NCI-H460 (cell line): ENCODE results near the gene DIO2. TPM values are rescaled to one million over a fixed set of nuclear protein-coding genes. Genes with fewer than 3 reads are reported as not detected.

Experiments used
- DNase-seq: peaks from one replicate; pipeline ENCODE4 v3.0.0-alpha.2; 2016; ENCODE audit warnings: low read depth; ENCODE audit errors: extremely low read depth
- polyA plus RNA-seq: library from polyadenylated mRNA; depleted of rRNA; stranded (reverse); fragments of >200 nt; gene quantifications from 2 replicates; pipeline ENCODE4 v1.2.3, GENCODE V29; 2014; cell fraction: nucleus; rRNA removed
- total RNA-seq: library from RNA; depleted of rRNA; stranded (reverse); fragments of >200 nt; shearing (Covaris generic); gene quantifications from 2 replicates; pipeline ENCODE4 v1.2.3, GENCODE V29; 2014; rRNA removed

The DIO2 gene
- total RNA-seq, result 1.5 and 1.8 TPM in 2 replicates
- polyA plus RNA-seq, result 4.6 and 5.8 TPM in 2 replicates

DNA sequence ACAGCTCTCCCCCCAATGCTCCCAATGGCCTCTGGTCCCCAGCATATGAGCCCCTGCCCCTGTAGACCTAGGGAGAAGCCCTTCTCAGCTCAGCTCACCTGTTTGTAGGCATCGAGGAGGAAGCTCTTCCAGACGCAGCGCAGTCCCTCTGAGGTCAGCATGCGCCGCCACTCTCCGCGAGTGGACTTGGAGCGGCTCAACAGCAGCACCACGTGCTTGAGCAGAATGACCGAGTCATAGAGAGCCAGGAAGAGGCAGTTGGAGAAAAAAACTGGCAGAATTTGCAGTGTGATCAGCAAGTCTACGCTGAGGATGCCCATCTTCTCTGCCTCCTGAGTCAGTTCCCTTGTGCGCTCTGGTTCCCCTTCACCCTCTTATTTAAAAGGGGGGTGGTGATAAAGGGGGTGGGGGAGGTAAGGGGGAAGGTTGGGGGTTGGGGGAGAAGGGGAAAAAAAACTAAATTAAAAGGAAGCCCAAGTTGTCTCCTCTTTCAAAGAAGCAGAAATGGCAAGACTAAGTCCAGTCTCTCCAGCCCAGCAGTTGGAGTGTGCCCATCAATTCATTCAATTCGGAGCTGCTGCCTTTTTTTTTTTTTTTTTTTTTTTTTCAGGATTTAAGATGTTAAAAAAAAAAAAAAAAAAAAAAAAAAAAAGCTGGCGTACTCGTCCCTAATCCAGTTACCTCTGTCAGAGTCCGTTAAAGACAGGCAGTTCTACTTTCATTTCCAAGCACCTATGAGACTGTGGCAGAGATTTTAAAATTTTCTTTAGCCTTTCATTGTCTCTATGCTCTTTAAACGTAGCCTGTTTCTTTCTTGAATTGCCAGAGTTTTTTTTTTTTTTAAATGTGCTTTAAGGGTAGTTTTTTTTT lies at the start of gene DIO2:
Gene DIO2, minus strand, starts transcription at position 352 of the 870 bp plus-strand sequence. Its CDS starts 32 bp downstream, at position 320.
- DNase-seq, result peak; percentile 45

DNA sequence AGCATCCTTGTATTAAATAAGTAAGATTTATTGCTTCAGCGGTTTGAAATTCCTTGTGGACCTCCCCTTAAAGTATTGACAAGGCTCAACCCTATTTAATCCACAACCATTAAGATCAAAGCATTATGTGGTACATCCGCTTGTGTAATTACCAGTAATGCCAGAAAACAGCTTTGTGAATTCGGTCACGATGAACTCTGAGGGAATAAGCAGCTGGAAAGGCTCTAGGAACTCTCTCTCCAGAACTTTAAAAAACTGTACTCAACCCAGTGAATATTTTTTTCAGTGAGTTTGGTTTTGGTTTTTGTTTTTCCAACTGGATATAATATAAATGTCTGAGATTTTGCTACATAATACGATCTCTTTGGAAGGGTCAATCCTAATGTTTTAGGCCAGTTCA lies 49.3 kb upstream of the DIO2 start:
- no peak for DNase-seq

DNA sequence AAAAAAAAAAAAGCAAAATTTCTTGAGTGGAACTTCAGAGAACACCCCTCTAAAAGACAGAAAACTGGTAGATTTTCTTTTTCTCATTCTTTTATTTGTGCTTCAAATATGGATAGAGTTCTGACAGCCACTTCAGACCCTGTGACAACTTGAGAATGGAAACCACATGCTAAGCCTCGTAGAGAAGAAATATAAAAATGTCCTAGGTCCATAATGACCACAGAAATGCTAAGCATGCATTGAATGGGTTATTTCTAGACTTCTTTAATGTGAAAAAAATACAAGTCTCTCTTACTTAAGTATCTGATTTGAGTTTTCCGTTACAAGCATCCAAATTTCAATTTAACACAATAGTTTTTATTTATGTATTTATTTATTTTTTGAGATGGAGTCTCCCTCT lies 28.3 kb upstream of the DIO2 start:
- no peak for DNase-seq

DNA sequence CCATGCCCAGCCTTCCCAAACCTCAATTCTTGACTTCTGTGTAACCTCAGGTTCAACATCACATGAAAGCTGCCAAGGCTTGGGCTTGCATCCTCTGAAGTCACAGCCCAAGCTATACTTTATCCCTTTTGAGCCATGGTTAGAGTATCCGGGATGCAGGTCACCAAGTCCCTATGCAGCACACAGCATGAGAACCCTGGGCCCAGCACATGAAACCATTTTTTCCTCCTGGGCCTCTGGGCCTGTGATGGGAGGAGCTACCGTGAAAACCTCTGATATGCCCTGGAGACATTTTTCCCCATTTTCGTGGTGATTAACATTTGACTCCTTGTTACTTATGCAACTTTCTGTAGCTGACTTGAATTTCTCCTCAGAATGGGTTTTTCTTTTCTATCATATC lies 25.8 kb upstream of the DIO2 start:
- no peak for DNase-seq

DNA sequence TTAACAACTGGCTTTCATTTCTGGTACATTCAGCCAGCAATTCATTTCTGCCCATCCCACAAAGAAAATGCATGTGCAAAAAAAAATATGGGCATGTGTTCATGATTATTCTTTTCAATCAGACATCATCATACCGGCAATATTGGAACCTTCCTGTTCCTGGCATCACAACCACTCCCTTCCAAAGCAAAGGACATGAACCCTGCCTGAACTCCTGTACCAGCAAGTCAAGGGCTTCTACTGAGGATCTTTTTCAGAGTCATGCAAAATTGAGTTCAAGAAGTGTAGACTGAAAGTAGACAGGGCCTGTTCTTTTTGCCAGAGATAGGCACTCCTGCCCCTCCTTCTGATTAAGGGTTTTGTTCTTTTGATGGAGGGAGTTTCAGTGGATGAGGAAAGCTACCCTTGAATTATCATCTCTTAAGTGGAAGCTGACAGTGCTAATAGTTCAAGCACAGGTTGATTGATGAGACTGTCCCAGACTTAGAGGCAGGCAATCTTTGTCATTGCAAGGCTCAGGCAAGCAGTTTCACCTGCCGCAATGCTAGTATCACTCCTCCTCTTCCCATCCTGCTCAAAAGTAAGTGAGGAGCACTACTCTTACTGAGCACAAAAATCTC lies 22.3 kb upstream of the DIO2 start:
- no peak for DNase-seq

DNA sequence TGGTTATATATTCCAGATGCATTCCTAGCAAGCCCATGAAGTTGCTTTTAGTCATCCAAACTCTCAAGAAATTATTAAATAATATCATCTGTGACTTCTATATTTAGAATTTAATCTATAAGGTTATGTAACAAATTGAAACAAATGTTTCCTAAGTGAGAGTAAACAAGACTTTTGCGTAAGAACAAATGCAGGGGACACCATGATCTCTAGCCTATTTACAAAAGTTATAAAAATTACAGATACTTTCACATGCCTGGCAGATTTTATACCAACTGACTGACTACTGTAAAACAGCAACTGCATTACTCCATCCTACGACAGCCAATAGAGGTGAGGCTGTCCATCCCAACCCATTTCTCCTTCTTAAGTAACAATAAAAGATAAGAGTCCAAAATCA lies 20.4 kb upstream of the DIO2 start:
- DNase-seq, result no peak

DNA sequence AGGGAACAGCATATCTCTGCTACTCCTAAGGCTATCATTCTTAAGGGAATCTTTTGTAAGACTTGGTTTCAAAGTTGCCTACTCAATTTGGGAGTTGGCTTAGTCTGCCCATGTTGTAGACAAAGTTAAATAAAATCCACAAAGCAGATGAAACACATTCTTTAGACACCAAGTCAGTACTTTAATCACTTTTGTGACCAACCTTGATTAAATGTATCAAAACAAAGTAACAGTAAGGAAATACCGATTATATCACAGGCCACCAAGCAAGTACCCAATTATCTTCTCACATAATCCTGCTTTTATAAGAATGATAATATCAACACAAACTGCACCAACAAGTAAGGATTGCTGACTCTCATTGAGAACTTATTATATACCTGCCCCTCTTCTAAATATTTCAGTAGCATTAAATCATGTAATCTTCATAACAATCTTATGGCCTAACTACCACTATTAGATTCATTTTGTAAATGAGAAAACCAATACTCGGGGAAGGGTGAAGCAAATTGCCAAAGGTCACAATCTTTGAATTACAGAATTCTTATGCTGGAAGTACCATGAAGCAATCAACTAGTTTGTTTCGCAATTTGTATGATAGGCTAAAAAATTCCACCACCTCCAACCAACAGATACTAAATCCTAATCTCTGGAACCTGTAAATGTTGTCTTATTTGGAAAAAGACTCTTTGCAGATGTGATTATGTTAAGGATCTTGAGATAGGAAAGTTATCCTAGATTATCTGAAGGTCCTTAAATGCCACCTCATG lies 12.6 kb upstream of the DIO2 start:
- no peak for DNase-seq

DNA sequence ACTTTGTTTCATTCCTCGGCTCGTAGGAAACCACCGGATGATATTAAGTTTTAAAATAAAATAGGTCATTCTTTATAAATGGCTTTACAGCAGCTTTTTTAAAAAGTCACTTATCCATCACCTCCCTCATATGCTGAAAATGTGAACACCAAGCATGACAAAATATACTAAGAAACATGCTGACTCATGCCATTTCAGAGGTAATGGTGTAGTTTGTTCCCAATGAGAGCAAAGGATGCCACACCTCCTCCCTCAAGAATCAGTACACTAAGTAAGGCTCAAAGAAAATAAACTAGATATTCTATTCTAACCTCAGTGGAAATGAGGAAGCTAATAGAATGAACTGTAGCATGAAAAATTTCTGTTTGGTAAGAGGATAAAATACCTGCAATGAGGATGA lies 5.5 kb upstream of the DIO2 start:
- DNase-seq, result no peak

DNA sequence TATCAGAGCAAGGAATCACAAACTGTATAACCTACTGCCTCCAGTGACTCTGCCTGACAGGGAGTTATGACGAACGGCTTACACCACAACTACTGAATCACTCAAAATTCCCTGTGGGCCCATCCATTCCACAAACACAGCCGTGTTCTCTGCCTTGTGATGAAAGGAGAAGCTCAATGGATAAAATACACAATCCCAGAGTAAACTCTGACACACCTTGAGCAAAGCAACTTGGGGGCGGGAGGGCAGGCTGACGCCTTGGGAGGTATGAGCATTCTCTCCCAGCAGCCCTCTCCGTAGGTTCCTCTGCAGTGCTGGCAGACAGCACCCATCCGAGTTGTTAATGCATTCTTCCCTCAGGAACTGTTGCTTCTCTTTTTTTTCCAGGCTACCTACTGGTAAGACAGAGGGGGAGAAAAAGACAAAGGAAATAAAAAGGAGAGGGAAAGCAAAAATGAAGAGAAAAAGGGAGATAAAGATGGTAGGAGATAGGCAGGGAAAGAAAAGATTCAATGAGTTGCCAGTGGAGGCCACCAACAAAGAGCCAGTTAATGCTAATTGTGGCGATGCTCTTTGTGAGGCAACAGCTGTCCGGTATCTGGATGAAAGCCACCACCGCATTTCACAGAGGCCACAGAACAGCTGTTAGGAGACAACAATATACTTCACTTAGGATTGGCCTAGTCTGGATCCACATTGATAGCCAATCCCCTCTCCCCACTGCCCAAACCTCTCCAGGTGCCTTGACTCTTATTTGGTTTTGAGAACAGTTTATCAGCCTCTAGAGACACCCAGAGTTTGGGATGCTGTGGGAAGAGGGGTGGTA lies 4.7 kb upstream of the DIO2 start:
- DNase-seq, result no peak

DNA sequence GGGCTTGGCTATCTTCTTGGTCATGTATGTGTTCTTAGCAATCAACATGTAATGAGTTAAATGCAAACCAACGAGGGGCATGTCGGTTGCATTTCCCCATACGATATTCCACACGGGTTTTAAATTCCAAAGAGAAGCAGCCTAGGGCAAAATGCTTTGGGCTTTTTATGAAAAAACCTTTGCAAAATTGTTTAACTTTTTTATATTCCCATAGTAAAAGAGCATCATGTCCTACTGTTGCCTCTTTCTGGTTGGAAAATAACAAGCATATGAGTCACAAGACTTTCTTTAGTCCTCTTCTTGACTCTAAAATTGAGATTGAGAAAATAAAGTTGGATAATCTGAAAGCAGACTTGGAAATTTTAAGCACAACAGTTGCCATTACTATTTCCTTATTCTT lies 3.8 kb upstream of the DIO2 start:
- DNase-seq, result no peak

DNA sequence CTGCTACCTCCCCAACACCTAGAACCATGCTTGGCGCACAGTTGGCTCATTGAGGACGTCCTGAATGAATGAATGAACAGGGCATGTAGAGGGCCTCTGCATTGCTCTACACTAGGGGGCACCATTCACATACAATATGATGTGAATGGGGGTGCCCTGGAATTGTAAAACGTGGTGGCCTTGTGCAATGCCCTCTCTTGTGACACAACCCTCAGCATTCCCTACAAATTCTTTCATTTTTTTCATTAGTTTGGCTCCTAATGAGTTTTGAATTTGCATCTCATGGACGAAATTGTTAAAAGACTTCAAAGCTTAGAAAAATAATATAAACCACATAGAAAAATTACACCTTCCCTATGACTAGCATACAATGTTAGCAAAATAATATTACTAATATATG lies 2.3 kb upstream of the DIO2 start:
- DNase-seq, result peak; percentile 53

DNA sequence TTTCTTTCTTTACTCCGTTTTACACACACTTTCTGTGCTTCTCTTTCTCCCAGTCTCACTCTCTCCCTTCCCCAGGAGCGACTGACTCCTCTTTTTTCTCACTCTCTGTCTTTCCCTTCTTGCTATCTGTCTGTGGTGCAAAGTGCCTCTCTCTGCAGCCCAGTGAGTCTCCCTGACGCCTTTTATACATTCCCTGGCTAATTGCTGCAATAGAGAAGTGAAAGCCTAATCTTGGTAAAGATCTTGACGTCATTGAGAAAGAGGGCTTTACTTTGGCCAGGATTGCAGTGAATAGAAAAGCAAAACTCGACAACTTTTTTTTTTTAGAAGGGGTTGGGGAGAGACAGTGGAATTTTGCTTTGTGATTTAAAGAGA lies 706 bp upstream of the DIO2 start:
- peak; percentile 33 for DNase-seq

DNA sequence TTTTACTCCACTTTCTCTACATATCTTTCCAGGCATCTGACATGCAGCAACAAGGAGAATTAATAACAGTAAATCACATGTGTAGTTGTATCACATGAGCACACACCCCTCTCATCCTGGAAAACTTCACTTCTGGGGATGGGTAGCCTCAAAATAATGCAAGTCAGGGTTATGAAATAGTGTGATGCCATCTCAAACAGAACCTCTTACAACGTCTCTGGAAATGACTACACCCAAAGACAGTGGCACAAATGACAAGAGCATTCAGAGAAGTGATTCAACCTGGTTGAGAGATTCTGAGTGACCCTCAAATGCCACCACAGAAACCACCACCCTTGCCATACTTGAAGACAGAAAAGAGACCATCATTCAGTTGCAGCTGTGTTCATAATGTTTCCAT lies 2.8 kb downstream of the DIO2 start:
- no peak for DNase-seq

DNA sequence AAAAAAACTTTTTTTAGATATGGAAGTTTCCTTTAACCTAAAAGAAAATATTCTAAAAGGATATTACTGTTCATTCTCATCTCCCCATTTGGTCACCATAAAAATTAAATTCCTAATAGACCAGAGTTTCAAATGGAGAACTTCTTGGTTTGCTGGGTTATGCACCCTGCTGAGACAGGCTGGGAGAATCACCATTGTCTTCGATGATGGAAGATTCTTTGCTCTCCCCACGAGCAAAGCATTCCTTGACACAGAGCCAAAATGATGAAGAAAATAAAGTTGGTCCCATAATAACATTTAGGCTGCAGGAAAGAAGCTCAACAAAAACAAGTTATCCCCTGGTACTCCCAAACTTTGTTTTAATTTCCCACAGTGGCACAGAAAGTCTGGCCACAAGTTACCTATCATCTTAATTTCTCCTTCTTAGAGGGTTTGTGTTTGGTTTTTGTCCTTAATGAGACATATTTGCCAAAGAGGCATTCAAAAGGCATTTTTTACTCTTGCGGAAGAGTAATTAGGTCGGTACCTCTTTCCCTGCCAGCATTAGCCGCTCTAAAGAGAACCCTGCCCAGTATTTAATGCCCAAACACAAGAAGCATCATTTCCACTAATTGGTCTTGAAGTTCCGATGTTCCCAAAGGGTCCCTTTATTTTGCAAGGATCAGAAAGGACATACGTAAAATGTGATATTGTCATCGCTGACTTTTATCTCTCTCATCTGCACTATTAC lies 4.8 kb downstream of the DIO2 start:
- DNase-seq, result no peak

DNA sequence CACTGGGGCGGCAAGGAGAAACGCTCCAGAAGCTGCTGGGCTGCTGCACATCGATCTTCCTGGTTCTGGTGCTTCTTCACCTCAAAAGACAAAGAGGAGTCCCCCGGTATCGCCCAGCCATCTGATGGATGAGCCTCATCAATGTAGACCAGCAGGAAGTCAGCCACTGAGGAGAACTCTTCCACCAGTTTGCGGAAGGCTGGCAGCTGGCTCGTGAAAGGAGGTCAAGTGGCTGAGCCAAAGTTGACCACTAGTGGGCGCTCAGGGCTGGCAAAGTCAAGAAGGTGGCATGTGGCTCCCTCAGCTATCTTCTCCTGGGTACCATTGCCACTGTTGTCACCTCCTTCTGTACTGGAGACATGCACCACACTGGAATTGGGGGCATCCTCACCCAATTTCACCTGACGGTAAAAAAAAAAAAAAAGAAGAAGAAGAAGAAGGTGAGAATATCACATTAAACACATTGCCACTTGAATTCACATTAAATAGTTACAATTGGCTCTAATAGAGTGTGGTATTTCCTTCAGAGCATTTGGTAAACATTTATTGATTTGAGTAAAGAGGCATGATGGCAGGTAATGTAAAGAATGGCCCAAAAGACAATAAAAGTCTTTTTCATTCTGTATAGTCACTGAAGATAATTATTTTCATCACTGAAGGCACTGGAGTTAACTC lies 8.3 kb downstream of the DIO2 start:
- no peak for DNase-seq

DNA sequence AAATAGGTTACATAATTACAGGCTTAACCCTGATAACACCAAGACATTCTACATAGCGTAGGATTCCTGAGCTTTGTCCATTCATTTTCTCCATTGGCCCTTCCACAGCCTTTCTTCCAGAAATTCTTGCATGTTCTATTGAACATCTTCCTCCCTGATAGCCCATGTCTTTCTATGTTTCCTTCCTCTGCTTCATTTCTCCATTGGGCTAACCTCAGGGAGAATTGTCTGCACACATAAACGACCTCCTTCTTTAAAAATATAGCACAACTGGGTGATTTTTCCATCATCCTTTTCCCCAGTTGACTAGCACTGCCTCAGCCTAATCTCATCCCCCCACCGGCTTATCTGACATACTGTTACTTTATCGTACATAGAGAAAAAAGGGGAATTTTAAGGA lies 11.2 kb downstream of the DIO2 start:
- DNase-seq, result no peak

DNA sequence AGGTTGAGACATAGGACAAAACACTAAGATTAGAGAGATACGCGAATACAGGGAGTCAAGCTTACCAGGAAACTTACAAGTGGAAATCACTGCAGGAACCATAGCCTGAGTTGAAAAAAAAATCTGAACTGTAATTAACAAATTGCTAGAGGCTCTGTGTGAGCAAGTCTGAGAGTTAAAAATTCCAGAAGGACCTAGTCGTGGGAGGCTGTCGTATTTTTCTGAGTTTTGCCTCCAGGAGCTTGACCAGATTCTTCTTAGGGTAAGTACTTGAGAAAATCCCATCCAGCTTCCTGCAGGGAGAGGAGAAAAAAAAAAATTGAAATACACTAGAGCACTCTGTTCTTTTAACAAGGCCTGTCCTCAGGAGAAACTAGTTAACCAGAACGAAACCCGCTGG lies 22.7 kb downstream of the DIO2 start:
- DNase-seq, result no peak

DNA sequence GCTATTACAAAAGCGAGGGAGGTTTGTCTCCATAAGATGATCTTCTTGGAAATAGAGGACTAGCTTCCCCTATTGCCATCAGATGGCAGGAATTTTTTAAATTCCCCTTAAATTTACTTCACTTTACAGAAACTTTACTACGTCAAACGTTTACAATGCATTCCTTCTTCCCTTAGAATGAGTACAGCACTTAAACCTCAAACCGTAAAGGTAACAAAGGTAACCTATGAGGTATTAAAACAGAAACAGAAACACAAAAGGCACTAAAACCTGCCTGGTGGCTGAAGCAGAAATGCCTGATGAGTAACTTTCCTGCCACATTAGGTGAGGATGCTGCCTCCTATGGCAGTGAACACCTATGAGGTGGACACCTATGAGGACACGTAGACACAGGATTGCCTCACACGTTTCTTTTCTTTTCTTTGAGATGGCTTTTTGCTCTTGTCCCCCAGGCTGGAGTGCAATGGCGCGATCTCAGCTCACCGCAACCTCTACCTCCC lies 25.0 kb downstream of the DIO2 start:
- no peak for DNase-seq

DNA sequence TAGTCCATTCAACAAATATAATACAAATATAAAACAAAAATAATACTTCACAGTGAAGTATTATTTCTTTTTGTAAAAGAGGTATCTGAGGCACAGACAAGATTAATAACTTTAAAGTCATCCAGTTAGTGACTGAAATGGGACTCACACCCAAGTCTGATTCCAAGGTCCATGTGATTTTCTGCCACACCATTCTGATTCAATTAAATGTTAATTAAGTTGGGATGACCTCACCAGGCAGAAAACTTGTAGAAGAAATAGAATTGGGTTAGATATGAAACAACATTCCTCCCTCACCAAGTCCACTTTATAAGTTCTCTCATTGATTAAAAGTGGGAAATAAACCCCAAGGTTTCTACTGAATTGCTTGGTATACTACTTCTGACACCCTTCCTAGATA lies 34.4 kb downstream of the DIO2 start:
- no peak for DNase-seq
